Measurements from ENCODE around the gene SRRM3.
"Not testable (repeated sequence)": the region's sequence is repeated elsewhere in the genome, so short reads cannot be mapped to it uniquely, and the experiment has no call there.

SRRM3 gene, protein sequence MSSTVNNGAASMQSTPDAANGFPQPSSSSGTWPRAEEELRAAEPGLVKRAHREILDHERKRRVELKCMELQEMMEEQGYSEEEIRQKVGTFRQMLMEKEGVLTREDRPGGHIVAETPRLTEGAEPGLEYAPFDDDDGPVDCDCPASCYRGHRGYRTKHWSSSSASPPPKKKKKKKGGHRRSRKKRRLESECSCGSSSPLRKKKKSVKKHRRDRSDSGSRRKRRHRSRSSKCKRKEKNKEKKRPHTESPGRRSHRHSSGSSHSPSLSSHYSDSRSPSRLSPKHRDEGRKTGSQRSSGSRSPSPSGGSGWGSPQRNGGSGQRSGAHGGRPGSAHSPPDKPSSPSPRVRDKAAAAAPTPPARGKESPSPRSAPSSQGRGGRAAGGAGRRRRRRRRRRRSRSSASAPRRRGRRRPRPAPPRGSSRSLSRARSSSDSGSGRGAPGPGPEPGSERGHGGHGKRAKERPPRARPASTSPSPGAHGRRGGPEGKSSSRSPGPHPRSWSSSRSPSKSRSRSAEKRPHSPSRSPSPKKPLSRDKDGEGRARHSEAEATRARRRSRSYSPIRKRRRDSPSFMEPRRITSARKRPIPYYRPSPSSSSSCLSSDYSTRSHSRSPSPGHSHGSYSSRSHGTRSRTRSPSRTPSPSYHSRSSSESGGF

GRCh38 chr7:76201732-76202665 is at the start of gene SRRM3:
TSS of gene SRRM3 (plus strand) at chr7:76201896. CDS start at chr7:76235067, 33,171 bp downstream.
- peak; percentile 81 to 84 for DNase-seq (ENCODE audit: low read depth in 2 of 2)

DNA sequence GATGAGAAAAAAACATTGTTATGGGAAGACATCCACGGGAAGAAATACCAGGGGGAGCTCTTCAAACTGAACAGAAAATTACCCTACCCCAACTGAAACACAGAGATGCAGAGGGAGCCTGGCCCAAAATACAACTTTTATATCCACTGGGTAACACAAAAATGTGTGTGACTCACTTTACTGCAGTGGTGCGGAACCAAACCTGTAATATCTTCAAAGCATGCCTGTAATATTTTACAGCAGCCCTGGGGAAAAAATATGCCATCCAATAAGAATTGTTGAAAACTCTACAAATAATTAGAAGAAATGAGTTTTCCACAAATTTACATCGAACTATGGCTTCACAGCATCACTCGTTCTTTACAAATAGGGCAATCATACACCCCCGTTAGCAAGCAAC is 49.8 kb upstream of the SRRM3 start:
- no peak for DNase-seq (ENCODE audit: low read depth in 2 of 2)

DNA sequence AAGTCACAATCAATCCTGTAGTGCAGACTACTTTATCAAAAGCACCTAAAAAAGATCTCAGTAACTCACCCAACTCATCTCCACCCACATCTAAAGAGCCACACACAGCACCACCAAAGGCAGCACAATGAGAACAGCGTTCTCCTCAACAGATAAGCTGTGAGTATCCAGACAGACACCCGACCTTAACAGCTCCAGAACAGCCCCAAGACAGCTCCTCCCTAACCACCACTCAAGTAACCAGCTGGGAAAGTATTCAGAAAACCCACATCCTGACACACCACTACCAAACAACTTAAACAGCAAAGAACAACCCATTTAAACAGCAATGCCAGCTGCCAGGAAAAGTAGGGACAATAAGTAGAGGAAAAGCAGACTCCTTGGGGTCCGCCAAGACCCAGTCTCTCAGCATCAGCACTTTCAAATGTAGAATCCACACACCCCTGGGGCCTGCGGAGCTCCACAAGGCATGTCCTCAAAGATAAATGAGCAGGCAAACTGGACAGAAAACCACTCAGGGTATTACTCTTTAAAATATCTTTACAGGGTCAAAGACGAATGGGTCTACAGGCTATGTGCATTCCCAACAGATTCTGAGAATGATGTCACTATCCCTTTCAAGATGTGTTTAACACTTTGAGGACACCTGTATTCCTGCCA is 48.0 kb upstream of the SRRM3 start:
- not testable (repeated sequence) for DNase-seq (ENCODE audit: low read depth in 2 of 2)

- no peak for DNase-seq (ENCODE audit: low read depth in 2 of 2)
Observed at GRCh38 chr7:76155938-76156337, 45.8 kb upstream of the SRRM3 start.

DNA sequence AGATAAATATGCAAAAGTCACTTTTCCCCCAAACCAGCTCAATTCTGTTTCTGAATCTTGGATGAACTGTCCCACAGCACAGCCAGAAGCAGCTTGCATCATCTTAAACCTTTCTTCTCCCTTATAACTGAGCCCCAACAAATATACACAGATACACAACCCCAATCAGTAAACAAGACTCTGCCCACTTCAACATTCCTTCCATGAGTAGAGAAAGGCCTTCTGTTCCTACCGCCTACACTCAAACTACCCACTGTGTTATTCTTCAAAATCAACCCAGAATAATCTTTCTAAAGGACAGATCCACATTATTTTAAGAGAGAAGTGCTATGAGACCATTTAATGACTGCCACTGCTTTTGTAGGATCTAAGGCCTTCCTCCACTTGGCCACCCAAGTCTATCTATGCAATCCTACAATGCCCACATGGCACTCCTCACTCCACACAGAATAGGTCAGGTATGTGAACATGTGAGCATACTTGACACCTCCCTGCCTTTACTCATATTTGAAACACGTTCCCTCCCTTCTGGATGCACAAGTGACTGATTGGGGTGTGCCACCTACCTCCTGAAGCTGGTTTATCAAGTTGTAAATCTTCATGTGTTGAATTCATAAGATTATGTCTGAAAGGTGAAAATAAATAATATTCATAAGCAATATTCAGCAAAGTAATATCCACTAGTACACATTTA is 44.6 kb upstream of the SRRM3 start:
- not testable (repeated sequence) for DNase-seq (ENCODE audit: low read depth in 2 of 2)

- not testable (repeated sequence) for DNase-seq (ENCODE audit: low read depth in 2 of 2)
Observed at GRCh38 chr7:76158416-76158815, 43.3 kb upstream of the SRRM3 start.

DNA sequence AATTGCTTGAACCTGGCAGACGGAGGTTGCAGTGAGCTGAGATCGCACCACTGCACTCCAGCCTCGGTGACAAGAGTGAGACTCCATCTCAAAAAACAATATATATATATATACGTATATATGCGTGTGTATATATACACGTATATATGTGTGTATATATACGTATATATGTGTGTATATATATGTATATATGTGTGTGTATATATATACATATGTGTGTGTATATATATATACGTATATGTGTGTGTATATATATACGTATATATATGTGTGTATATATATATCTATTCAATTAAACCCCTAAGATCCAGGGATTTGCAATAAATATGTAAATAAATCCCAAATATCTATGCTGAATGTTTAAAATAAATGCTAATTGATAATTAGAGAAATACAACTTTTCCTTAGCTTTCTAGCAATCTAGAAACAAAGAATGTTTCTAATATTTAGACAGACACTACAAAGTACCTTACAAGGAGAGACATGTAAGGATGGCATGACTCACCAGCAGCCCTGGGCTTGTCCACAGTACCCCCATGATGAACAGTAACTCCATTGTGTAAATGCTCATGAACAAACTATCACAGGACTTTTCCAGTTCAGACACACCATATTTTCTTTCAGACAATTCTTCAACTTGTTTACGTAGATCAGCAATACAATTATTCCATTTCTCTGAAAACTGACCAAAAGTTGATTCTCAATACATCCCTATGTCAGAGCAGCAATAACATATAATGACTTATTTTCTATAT is 39.1 kb upstream of the SRRM3 start:
- DNase-seq (ENCODE audit: low read depth in 2 of 2) = not testable (repeated sequence)

DNA sequence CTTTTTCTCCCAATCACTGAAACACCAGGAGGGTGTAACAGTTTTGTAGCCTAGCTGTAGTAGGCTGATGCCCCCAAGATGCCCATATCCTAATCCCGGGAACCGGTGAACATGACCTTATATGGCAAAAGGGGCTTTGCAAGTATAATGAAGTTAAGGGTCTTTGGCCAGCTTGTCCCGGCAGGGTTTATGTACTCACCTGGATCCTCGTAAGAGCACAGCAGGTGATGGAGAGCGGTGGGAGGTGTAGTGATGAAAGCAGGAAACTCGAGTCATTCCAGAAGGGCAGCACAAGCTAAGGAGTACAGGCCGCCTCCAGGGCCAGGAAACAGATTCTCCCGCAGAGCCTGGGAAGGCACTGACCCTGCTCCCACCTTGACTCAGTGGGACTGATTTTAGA is 37.9 kb upstream of the SRRM3 start:
- DNase-seq (ENCODE audit: low read depth in 2 of 2) = not testable (repeated sequence)

DNA sequence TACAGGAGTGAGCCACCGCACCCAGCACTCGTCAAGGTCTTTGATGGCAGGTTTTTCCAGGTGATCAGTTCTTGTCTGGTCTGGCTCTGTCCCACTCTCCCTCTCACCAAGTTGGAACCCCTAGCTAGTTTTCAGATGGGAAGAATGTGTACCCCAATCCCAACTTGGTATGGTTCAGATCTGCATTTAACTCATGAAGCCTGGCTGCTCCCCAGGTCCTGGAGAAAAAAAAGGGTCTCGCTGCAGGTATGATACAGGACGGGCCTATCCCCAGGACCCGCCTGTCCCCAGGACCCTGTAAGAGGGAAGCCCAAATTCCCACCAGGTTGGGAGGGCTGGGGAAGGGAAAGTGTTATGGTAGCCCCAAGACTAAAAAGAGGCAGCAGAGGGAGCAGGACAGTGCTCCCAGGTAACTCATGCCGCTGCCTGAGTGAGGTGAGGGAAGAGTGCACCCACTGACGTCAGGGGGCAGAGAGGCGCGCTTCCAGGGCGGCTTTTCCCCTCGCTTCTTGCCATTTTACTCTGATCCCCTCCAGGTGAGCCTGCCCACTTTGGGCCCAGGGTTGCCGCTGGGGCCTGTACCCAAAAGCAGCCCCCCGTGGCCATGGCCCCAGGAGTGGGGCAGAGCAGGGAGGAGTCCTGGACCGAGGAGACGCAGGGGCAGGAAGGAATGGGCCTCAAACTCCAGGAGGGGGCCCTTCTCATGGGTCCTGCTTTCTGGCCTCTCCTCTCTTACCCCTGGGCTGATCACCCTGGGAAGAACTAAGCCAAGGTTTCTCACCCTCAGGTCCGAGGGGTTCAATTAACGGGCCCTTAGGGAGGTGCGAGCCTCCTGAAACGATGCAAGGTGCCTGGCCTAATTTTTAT is 36.4 kb upstream of the SRRM3 start:
- DNase-seq (ENCODE audit: low read depth in 2 of 2) = no peak

- DNase-seq (ENCODE audit: low read depth in 2 of 2) = no peak
Observed at GRCh38 chr7:76165973-76166403, 35.7 kb upstream of the SRRM3 start.

- DNase-seq (ENCODE audit: low read depth in 2 of 2) = peak; percentile 89 to 91
Observed at GRCh38 chr7:76166404-76167255, 35.1 kb upstream of the SRRM3 start.

GRCh38 chr7:76173566-76174205 is 28.0 kb upstream of the SRRM3 start:
- DNase-seq (ENCODE audit: low read depth in 2 of 2) = no peak

- not testable (repeated sequence) for DNase-seq (ENCODE audit: low read depth in 2 of 2)
Observed at GRCh38 chr7:76176951-76177350, 24.7 kb upstream of the SRRM3 start.

- DNase-seq (ENCODE audit: low read depth in 2 of 2) = no peak
Observed at GRCh38 chr7:76179686-76180085, 22.0 kb upstream of the SRRM3 start.

GRCh38 chr7:76182225-76182960 is 19.3 kb upstream of the SRRM3 start:
- no peak for DNase-seq (ENCODE audit: low read depth in 2 of 2)

GRCh38 chr7:76185187-76185896 is 16.4 kb upstream of the SRRM3 start:
- DNase-seq (ENCODE audit: low read depth in 2 of 2) = no peak
